Myocyte (in vitro differentiated cells): ENCODE results near the gene TPSAB1. TPM values are rescaled to one million over a fixed set of nuclear protein-coding genes. Genes with fewer than 3 reads are reported as not detected.

Source experiments
- DNase-seq: peaks from one replicate; pipeline ENCODE4 v3.0.0-alpha.2; 2012; ENCODE audit warnings: low read depth
- total RNA-seq: library from RNA; depleted of rRNA; stranded (reverse); fragments of >200 nt; gene quantifications from 2 replicates; pipeline ENCODE4 v1.2.3, GENCODE V29; 2014

The TPSAB1 gene
- total RNA-seq, 1 donor from 2014 or later, result not detected

GRCh38 chr16:1209081-1209480 lies 31.4 kb upstream of the TPSAB1 start:
- no peak for DNase-seq

GRCh38 chr16:1210461-1210860 lies 30.0 kb upstream of the TPSAB1 start:
- DNase-seq, result no peak

- no peak for DNase-seq
Observed at GRCh38 chr16:1211451-1212268, 28.8 kb upstream of the TPSAB1 start.

GRCh38 chr16:1212616-1213194 lies 27.8 kb upstream of the TPSAB1 start:
- no peak for DNase-seq

GRCh38 chr16:1213231-1213630 lies 27.3 kb upstream of the TPSAB1 start:
- no peak for DNase-seq

- no peak for DNase-seq
Observed at GRCh38 chr16:1213796-1214372, 26.6 kb upstream of the TPSAB1 start.

GRCh38 chr16:1214719-1215118 lies 25.8 kb upstream of the TPSAB1 start:
- DNase-seq, result no peak

- no peak for DNase-seq
Observed at GRCh38 chr16:1215574-1216295, 24.8 kb upstream of the TPSAB1 start.

- DNase-seq, result no peak
Observed at GRCh38 chr16:1216296-1216619, 24.2 kb upstream of the TPSAB1 start.

GRCh38 chr16:1216681-1217400 lies 23.7 kb upstream of the TPSAB1 start:
- DNase-seq, result no peak

- no peak for DNase-seq
Observed at GRCh38 chr16:1217526-1217925, 23.0 kb upstream of the TPSAB1 start.

- no peak for DNase-seq
Observed at GRCh38 chr16:1218061-1218929, 22.2 kb upstream of the TPSAB1 start.

- DNase-seq, result no peak
Observed at GRCh38 chr16:1218930-1219611, 21.4 kb upstream of the TPSAB1 start.

- no peak for DNase-seq
Observed at GRCh38 chr16:1220098-1220728, 20.3 kb upstream of the TPSAB1 start.

GRCh38 chr16:1220841-1221627 lies 19.5 kb upstream of the TPSAB1 start:
- DNase-seq, result no peak

GRCh38 chr16:1221628-1222552 lies 18.6 kb upstream of the TPSAB1 start:
- no peak for DNase-seq
